Activated CD4-positive, alpha-beta T cell treated with anti-CD3 and anti-CD28 coated beads, Interleukin-2, amount 10 ng/mL, durations not matched to agents 24 days and 14 days (primary cell): ENCODE results near the gene HMX3. TPM values are rescaled to one million over a fixed set of nuclear protein-coding genes. Genes with fewer than 3 reads are reported as not detected.
"Not testable (repeated sequence)": the region's sequence is repeated elsewhere in the genome, so short reads cannot be mapped to it uniquely, and the experiment has no call there.

Source experiments
- DNase-seq: peaks from one replicate; pipeline ENCODE4 v3.0.0; 2022
- H3K27ac Mint-ChIP-seq: one replicate; pipeline ENCODE4 v1.8.0; 2022; ENCODE audit warnings: mild to moderate bottlenecking, mixed read lengths
- H3K27me3 Mint-ChIP-seq: one replicate; pipeline ENCODE4 v1.8.0; 2022; ENCODE audit warnings: mixed read lengths
- H3K36me3 Mint-ChIP-seq: one replicate; pipeline ENCODE4 v1.8.0; 2022; ENCODE audit warnings: low read depth, mild to moderate bottlenecking, mixed read lengths
- H3K4me1 Mint-ChIP-seq: one replicate; pipeline ENCODE4 v1.8.0; 2021; ENCODE audit warnings: mixed read lengths
- H3K4me3 Mint-ChIP-seq: one replicate; pipeline ENCODE4 v1.8.0; 2022; ENCODE audit warnings: mild to moderate bottlenecking, moderate library complexity, mixed read lengths
- H3K9me3 Mint-ChIP-seq: one replicate; pipeline ENCODE4 v1.8.0; 2021; ENCODE audit warnings: mixed read lengths
- intact Hi-C: fragments of 100-400 bp; cut with micrococcal nuclease; formaldehyde crosslinking; loops from one replicate; pipeline ENCODE4 v1.15.1; 2023
- total RNA-seq: library from RNA; stranded (reverse); gene quantifications from 2 replicates; pipeline ENCODE4 v1.2.3, GENCODE V29; 2022

The HMX3 gene
- total RNA-seq, 1 donor from 2014 or later, result not detected

GRCh38 chr10:123156078-123156477 lies 20.3 kb downstream of the HMX3 start:
- no peak for DNase-seq
- peak overlapping the region; percentile 95 for H3K4me3 Mint-ChIP-seq
- peaks cover 54% of the 10 kb centered on the region for H3K36me3 Mint-ChIP-seq
- H3K27me3 Mint-ChIP-seq, result peaks cover 10% of the 10 kb centered on the region
- intact Hi-C loops, result no loop called here
- H3K27ac Mint-ChIP-seq, result peak overlapping the region; percentile 45
- peaks cover 4% of the 10 kb centered on the region for H3K9me3 Mint-ChIP-seq
- H3K4me1 Mint-ChIP-seq, result peaks cover 63% of the 10 kb centered on the region

- intact Hi-C loops, result no loop called here
- H3K27me3 Mint-ChIP-seq, result peaks cover 2% of the 10 kb centered on the region
- peaks cover 61% of the 10 kb centered on the region for H3K36me3 Mint-ChIP-seq
- peaks cover 4% of the 10 kb centered on the region for H3K9me3 Mint-ChIP-seq
- peak overlapping the region; percentile 95 for H3K4me3 Mint-ChIP-seq
- no peak for DNase-seq
- H3K27ac Mint-ChIP-seq, result peak overlapping the region; percentile 49
- H3K4me1 Mint-ChIP-seq, result peaks cover 60% of the 10 kb centered on the region
Measured at GRCh38 chr10:123157210-123157609, 21.4 kb downstream of the HMX3 start.

DNA sequence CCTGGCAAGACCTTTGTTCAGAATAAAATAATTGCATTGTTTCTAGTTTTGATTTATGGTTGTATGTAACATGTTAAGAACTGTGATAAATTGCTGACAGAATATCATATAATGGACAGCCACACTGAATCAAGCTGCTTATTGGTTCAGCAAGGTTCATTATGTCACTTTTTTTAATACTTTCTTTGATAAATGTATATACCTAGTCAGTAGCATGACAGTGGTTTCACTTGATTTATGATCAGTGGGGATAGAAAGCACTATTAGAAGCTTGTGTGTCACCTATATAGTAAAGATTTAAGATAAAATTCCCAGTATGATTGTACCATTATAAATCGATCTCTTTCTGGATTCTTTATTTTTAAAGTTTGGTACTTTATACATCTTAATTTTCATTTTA lies 22.9 kb downstream of the HMX3 start:
- peaks cover 59% of the 10 kb centered on the region for H3K4me1 Mint-ChIP-seq

GRCh38 chr10:123160311-123160980 lies 24.7 kb downstream of the HMX3 start:
- intact Hi-C loops, result no loop called here
- peak; percentile 78 for DNase-seq
- Mint-ChIP-seq H3K4me1 (peaks cover 58% of the 10 kb centered on the region), H3K27ac (peak overlapping the region; percentile 62), H3K9me3 (peaks cover 4% of the 10 kb centered on the region), H3K27me3 (no peaks in the 10 kb centered on the region), H3K36me3 (peaks cover 73% of the 10 kb centered on the region), H3K4me3 (peak overlapping the region; percentile 66)

More for the DNA sequence above, 22.9 kb downstream of the HMX3 start:
- no peak for DNase-seq
- Mint-ChIP-seq H3K27me3 (no peaks in the 10 kb centered on the region), H3K4me3 (peak overlapping the region; percentile 95), H3K27ac (no peak overlapping the region), H3K9me3 (peaks cover 4% of the 10 kb centered on the region), H3K36me3 (peaks cover 73% of the 10 kb centered on the region)
- intact Hi-C loops, result no loop called here

- intact Hi-C loops, result no loop called here
- no peak overlapping the region for H3K27ac Mint-ChIP-seq
- no peak overlapping the region for H3K4me3 Mint-ChIP-seq
- peaks cover 63% of the 10 kb centered on the region for H3K36me3 Mint-ChIP-seq
- no peak for DNase-seq
- no peaks in the 10 kb centered on the region for H3K27me3 Mint-ChIP-seq
- no peaks in the 10 kb centered on the region for H3K9me3 Mint-ChIP-seq
- H3K4me1 Mint-ChIP-seq, result peaks cover 31% of the 10 kb centered on the region
Measured at GRCh38 chr10:123164319-123164718, 28.5 kb downstream of the HMX3 start.

GRCh38 chr10:123165445-123166072 lies 29.8 kb downstream of the HMX3 start:
- Mint-ChIP-seq H3K36me3 (peaks cover 62% of the 10 kb centered on the region), H3K27ac (no peak overlapping the region), H3K9me3 (no peaks in the 10 kb centered on the region), H3K27me3 (no peaks in the 10 kb centered on the region), H3K4me1 (peaks cover 19% of the 10 kb centered on the region), H3K4me3 (no peak overlapping the region)
- intact Hi-C loops, result no loop called here
- DNase-seq, result peak; percentile 50

DNA sequence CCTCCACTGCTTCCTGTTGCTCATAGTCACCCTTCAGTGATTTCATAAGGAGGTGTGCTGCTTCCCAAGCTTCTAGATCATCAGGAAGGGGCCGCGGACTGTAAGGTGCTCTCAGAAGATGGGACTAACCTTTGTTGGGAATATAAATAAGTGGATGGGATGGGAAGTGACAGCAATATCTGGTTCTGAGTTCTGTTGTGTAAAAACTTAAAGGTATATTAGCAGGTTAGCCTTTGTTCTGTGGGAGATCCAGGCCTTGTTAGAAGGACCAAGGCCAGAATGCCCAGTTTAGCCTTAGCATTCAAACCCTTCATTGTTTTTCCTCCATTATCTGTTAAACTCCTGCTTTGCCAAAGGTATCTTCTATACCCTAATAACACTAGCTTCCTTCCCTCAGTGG lies 30.8 kb downstream of the HMX3 start:
- peak; percentile 37 for DNase-seq
- Mint-ChIP-seq H3K27me3 (no peaks in the 10 kb centered on the region), H3K36me3 (peaks cover 60% of the 10 kb centered on the region), H3K27ac (no peak overlapping the region), H3K4me1 (peaks cover 12% of the 10 kb centered on the region), H3K9me3 (no peaks in the 10 kb centered on the region), H3K4me3 (no peak overlapping the region)
- intact Hi-C loops, result no loop called here

GRCh38 chr10:123170961-123171360 lies 35.2 kb downstream of the HMX3 start:
- peaks cover 60% of the 10 kb centered on the region for H3K36me3 Mint-ChIP-seq
- peaks cover 5% of the 10 kb centered on the region for H3K4me1 Mint-ChIP-seq
- intact Hi-C loops, result no loop called here
- H3K27me3 Mint-ChIP-seq, result no peaks in the 10 kb centered on the region
- no peak overlapping the region for H3K4me3 Mint-ChIP-seq
- no peak overlapping the region for H3K27ac Mint-ChIP-seq
- DNase-seq, result no peak
- H3K9me3 Mint-ChIP-seq, result no peaks in the 10 kb centered on the region

DNA sequence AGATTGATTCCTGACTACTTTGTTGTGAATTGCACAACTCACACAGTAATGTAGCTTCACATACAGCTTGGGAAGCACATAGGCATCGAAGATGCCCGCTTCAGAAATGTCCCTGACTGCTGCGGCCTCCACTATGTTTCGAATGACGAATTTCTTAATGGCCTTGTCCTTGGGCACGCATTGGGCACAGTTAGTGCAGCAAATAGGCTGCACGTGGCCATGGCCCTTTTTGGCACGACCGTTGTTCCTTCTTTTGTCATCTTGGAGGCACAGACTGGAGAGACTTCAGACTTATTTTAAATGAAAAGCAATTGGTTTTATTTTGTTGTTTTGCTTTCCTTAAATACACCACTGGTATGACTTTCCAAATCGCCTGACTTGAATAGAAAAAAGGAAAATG lies 35.8 kb downstream of the HMX3 start:
- intact Hi-C loops, result not testable (repeated sequence)

DNA sequence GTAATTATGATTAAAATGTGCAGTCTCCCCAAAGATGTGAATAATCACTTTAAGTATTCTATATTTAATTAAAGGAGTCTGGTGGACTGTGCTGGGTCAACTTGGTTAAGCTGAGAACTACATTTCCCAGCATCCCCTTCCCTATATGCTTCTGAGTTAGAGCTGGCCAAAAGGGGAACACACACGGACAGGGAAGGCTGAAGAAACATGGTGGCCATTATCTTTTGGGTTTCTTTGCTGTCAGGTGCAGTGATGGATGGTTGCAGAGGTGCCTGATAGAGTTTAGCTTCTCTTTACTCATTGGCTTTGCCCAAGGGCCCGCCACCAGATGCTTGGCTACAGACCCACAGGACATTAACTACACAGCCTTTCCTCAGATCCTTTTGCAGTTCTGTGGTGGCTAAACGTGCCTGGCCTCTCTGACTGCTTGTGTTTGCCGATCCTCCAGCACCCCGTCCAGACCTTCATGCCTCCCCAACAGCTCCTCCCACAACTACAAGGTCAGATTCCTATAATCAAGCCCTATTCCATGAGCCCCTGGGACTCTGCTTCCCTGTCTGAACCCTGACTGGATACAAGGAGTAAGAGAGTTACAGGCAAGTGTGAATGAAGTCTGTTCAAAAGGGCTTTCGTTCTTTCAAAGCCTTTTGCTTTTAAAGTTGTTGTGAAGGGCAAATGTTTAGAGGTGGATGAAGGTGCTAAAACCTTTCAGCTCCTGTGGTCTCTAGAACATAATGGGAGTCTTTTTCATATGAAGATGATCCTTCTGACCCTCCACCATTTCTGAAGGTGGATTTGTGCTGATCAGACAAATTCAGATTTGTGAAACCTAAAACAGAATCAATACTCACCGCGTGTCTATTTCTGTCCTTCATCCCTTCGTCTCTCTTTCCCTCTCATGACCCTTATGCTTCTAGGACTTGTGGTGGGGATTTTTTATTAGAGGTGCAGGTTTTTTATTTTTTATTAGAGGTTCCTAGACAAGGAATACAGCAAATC lies 39.9 kb downstream of the HMX3 start:
- Mint-ChIP-seq H3K27me3 (no peaks in the 10 kb centered on the region), H3K9me3 (no peaks in the 10 kb centered on the region), H3K4me3 (no peak overlapping the region), H3K4me1 (peaks cover 3% of the 10 kb centered on the region), H3K36me3 (peaks cover 64% of the 10 kb centered on the region), H3K27ac (no peak overlapping the region)
- DNase-seq, result no peak
- intact Hi-C loops, result no loop called here

More for the DNA sequence above, 35.8 kb downstream of the HMX3 start:
- H3K9me3 Mint-ChIP-seq, H3K4me3 Mint-ChIP-seq, DNase-seq, H3K4me1 Mint-ChIP-seq, H3K27ac Mint-ChIP-seq, H3K27me3 Mint-ChIP-seq: not testable (repeated sequence)
- H3K36me3 Mint-ChIP-seq, result peaks cover 62% of the 10 kb centered on the region

DNA sequence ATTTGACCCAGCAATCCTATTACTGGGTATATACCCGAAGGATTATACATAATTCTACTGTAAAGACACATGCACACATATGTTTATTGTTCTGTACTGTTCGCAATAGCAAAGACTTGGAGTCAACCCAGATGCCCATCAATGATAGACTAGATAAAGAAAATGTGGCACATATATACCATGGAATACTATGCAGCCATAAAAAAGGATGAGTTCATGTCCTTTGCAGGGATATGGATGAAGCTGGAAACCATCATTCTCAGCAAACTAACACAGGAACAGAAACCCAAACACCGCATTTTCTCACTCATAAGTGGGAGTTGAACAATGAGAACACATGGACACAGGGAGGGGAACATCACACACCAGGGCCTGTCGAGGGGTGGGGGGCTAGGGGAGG lies 42.6 kb downstream of the HMX3 start:
- H3K36me3 Mint-ChIP-seq, result peaks cover 54% of the 10 kb centered on the region
- H3K4me3 Mint-ChIP-seq, H3K27me3 Mint-ChIP-seq, DNase-seq, H3K9me3 Mint-ChIP-seq, intact Hi-C loops, H3K4me1 Mint-ChIP-seq, H3K27ac Mint-ChIP-seq: not testable (repeated sequence)

DNA sequence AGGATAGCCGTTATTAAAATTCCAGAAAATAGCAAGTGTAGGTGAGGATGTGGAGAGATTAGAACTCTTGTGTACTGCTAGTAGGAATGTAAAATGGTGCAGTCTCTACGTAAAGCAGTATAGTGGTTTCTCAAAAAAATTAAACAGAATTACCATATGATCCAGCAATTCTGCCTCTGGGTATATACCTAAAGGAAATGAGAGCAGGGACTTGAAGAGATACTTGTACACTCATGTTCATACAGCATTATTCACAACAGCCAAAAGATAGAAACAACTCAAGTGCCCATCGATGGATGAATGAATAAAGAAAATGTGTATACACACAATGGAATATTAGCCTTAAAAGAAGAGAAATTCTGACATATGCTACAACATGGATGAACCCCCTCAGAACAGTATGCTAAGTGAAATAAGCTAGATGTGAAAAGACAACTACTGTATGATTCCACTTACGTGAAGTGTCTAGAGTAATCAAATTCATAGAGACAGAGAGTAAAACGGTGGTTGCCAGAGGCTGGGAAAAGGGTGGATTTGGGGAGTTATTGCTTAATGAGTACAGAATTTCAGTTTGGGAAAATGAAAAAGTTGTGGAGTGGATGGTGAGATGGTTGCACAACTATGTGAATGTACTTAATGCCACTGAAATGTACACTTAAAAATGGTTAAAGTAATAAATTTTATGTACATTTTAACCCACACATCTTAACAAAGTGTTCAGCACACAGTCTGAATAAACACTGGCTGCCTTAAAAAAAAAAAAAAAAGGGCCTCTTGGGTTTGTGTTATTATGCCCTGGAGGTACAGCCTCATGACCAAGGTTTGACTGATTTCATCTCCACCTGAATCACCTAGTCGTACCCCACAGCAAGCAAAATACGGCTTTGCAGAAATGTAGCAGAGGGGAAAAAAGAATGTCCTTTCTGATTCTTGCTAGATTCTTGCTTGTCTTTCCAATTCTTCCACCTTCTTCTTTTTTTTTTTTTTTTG lies 44.6 kb downstream of the HMX3 start:
- Mint-ChIP-seq H3K27me3 (no peaks in the 10 kb centered on the region), H3K36me3 (peaks cover 56% of the 10 kb centered on the region), H3K27ac (no peak overlapping the region), H3K9me3 (peaks cover 6% of the 10 kb centered on the region), H3K4me3 (no peak overlapping the region), H3K4me1 (no peaks in the 10 kb centered on the region)
- intact Hi-C loops, result no loop called here
- DNase-seq, result no peak

GRCh38 chr10:123183724-123184123 lies 48.0 kb downstream of the HMX3 start:
- Mint-ChIP-seq H3K4me3 (no peak overlapping the region), H3K27ac (no peak overlapping the region), H3K4me1 (no peaks in the 10 kb centered on the region), H3K9me3 (peaks cover 17% of the 10 kb centered on the region), H3K27me3 (no peaks in the 10 kb centered on the region), H3K36me3 (peaks cover 45% of the 10 kb centered on the region)
- intact Hi-C loops, result no loop called here
- DNase-seq, result no peak
